Measurements from ENCODE around the gene STON2. TPM values are rescaled to one million over a fixed set of nuclear protein-coding genes. Genes with fewer than 3 reads are reported as not detected.

STON2 gene
- total RNA-seq, 1 experiment from 2014 or later = 28.2 TPM

- Mint-ChIP-seq H3K4me3 (ENCODE audit: low read depth, unreplicated experiment) (no peak overlapping the region), H3K9me3 (ENCODE audit: low read depth, unreplicated experiment) (no peaks in the 10 kb centered on the region), H3K27ac (ENCODE audit: unreplicated experiment) (no peak overlapping the region), H3K4me1 (ENCODE audit: low read depth, unreplicated experiment) (no peaks in the 10 kb centered on the region), H3K27me3 (ENCODE audit: unreplicated experiment) (no peaks in the 10 kb centered on the region), H3K36me3 (ENCODE audit: insufficient read depth, unreplicated experiment) (no peaks in the 10 kb centered on the region)
- no TSS peak for BruUV-seq (replicated peaks)
- CTCF ChIA-PET = no interaction called here
- no peak for DNase-seq
- intact Hi-C loops (cut with micrococcal nuclease; ENCODE audit: unreplicated experiment) = no loop called here
- TF ChIP-seq CTCF (IDR thresholded peaks at IDR 0.05; ENCODE audit: unreplicated experiment) = no peak
Observed at GRCh38 chr14:81386290-81386745, 13.8 kb downstream of the STON2 start.

- Mint-ChIP-seq H3K27me3 (ENCODE audit: unreplicated experiment) (no peaks in the 10 kb centered on the region), H3K4me1 (ENCODE audit: low read depth, unreplicated experiment) (no peaks in the 10 kb centered on the region), H3K4me3 (ENCODE audit: low read depth, unreplicated experiment) (no peak overlapping the region), H3K36me3 (ENCODE audit: insufficient read depth, unreplicated experiment) (no peaks in the 10 kb centered on the region), H3K27ac (ENCODE audit: unreplicated experiment) (no peak overlapping the region), H3K9me3 (ENCODE audit: low read depth, unreplicated experiment) (no peaks in the 10 kb centered on the region)
- no peak for TF ChIP-seq CTCF (IDR thresholded peaks at IDR 0.05; ENCODE audit: unreplicated experiment)
- CTCF ChIA-PET = no interaction called here
- DNase-seq = no peak
- BruUV-seq (replicated peaks) = no TSS peak
- intact Hi-C loops (cut with micrococcal nuclease; ENCODE audit: unreplicated experiment) = no loop called here
Observed at GRCh38 chr14:81385886-81386285, 14.2 kb downstream of the STON2 start.

GRCh38 chr14:81385419-81385818, 14.7 kb downstream of the STON2 start:
- no TSS peak for BruUV-seq (replicated peaks)
- H3K9me3 Mint-ChIP-seq (ENCODE audit: low read depth, unreplicated experiment) = no peaks in the 10 kb centered on the region
- intact Hi-C loops (cut with micrococcal nuclease; ENCODE audit: unreplicated experiment) = no loop called here
- no peak for DNase-seq
- no peak overlapping the region for H3K4me3 Mint-ChIP-seq (ENCODE audit: low read depth, unreplicated experiment)
- no peaks in the 10 kb centered on the region for H3K27me3 Mint-ChIP-seq (ENCODE audit: unreplicated experiment)
- H3K4me1 Mint-ChIP-seq (ENCODE audit: low read depth, unreplicated experiment) = no peaks in the 10 kb centered on the region
- H3K27ac Mint-ChIP-seq (ENCODE audit: unreplicated experiment) = no peak overlapping the region
- no peaks in the 10 kb centered on the region for H3K36me3 Mint-ChIP-seq (ENCODE audit: insufficient read depth, unreplicated experiment)
- TF ChIP-seq CTCF (IDR thresholded peaks at IDR 0.05; ENCODE audit: unreplicated experiment) = no peak
- CTCF ChIA-PET = no interaction called here

- intact Hi-C loops (cut with micrococcal nuclease; ENCODE audit: unreplicated experiment) = no loop called here
- no TSS peak for BruUV-seq (replicated peaks)
- CTCF ChIA-PET = no interaction called here
- DNase-seq = no peak
- no peak overlapping the region for H3K27ac Mint-ChIP-seq (ENCODE audit: unreplicated experiment)
- H3K4me1 Mint-ChIP-seq (ENCODE audit: low read depth, unreplicated experiment) = no peaks in the 10 kb centered on the region
- no peaks in the 10 kb centered on the region for H3K36me3 Mint-ChIP-seq (ENCODE audit: insufficient read depth, unreplicated experiment)
- no peaks in the 10 kb centered on the region for H3K9me3 Mint-ChIP-seq (ENCODE audit: low read depth, unreplicated experiment)
- TF ChIP-seq CTCF (IDR thresholded peaks at IDR 0.05; ENCODE audit: unreplicated experiment) = no peak
- H3K27me3 Mint-ChIP-seq (ENCODE audit: unreplicated experiment) = no peaks in the 10 kb centered on the region
- H3K4me3 Mint-ChIP-seq (ENCODE audit: low read depth, unreplicated experiment) = no peak overlapping the region
Observed at GRCh38 chr14:81384900-81385299, 15.2 kb downstream of the STON2 start.

All from Calu3 (cell line).